NCI-H146 treated with DMSO at 0.1 percent for 48 hours (cell line): Measurements from ENCODE around the gene TRMT2A.

ENCODE experiments used
- DNase-seq: peaks from one replicate; lab custom pipeline; 2025; ENCODE audit not compliant: unreplicated experiment; lab: John Stamatoyannopoulos, UW

Gene TRMT2A

DNA sequence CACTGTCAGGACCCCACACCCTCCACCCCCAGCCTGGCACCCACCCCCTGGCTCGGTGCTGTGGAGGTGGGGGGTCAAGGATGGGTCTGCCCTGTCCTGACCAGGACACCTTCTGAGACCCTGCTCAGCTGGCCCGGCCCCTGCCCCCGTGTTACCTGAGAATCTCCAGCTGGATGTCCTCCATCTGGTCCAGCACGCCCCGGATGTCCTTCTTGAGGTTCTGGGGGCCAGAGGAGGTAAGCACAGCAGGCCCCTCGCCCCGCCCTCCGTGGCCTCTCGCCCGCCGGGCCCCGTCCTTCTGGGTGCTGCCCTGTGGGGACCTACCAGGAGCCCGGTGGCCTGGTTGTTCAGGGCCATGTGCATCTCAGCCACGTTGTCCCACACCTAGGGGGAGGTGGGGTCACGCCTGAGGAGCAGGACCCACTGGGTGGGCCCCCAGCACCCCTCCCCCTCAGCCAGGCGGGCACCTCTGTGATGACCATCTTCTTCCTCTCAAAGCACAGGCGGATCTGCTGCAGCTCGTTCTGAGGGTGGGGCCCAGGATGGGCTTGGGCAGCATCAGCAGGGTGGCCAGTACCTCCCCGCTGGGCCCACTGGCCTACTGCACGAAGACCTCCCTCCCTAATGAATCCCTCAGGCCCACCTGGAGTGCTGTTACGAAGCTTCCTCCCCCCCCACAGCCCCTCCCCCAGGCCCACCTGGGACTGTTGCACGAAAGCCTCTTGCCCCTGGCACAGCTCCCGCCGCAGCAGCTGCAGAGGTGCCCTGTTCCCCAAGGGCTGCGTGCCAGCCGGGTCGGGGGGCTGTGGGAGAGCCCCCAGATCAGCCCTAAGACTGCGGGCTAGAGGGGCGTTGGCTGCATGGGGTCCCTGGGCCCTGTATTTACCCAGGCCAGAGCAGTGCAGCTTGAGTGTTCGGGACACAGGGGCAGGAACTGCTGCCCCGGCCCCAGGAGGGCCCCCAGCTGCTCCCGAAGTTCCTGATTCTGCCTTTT, 32.5 kb upstream of the TRMT2A start:
- no peak for DNase-seq

- no peak for DNase-seq
Observed at GRCh38 chr22:20148414-20148813, 31.4 kb upstream of the TRMT2A start.

DNA sequence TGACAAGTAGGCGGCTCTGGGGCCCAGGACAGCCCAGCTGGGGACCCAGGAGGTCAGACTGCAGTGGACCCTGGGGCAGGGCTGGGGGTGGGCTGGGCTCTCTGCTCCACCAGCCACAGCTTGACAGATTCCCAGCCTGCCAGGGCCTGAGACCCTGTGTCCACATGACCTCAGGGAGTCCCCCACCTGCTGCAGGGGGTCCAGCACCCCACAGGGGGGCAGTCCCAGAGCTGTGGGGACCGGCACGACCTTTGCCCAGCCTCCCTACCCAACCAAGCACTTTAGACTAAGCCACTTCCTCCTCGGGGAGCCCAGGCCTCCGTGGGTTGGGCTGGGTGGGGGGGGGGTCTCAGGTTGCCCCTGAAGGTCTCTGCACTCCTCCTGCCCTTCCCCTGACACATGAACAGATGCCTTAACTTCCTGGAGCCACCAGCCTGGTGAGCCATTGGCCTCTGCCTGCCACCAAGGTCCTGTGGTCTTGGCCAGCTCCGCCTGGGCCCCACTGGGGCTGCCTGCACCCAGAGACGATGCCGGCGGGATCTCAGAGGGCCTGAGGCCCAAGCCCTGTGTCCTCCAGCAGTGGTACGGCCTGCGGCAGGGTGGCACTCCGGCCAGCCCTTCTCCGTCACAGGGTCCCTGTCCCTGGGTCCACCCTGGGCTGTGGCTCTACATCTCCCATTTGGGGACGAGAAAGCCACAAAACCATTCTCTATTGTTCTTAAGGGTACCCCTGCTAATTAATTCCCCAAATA, 30.4 kb upstream of the TRMT2A start:
- no peak for DNase-seq

GRCh38 chr22:20146777-20147176, 29.8 kb upstream of the TRMT2A start:
- DNase-seq: no peak

- DNase-seq: no peak
Observed at GRCh38 chr22:20145832-20146223, 28.8 kb upstream of the TRMT2A start.

- no peak for DNase-seq
Observed at GRCh38 chr22:20145206-20145831, 28.3 kb upstream of the TRMT2A start.

GRCh38 chr22:20143883-20144665, 27.0 kb upstream of the TRMT2A start:
- DNase-seq: no peak

GRCh38 chr22:20142711-20143621, 25.9 kb upstream of the TRMT2A start:
- DNase-seq: no peak

- DNase-seq: no peak
Observed at GRCh38 chr22:20141186-20142077, 24.4 kb upstream of the TRMT2A start.

DNA sequence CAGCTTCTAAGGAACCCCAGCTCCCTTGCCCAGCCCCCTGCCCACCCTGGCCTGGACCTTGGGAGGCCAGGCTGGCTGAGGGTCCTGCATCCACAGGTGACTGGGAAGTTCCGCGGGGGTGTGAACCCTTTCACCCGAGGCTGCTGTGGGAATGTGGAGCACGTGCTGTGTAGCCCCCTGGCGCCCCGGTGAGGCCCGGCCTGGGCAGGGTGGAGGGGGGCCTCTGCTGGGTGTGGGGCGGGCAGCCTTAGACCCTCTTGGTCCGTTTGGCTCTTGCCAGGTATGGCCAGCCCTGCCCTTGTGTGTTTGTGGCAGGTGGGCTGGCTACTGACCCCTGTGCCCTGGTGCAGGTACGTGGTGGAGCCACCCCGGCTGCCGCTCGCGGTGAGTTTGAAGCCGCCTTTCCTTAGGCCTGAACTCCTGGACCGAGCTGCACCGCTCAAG, 23.5 kb upstream of the TRMT2A start:
- DNase-seq: no peak

GRCh38 chr22:20140107-20140445, 23.1 kb upstream of the TRMT2A start:
- no peak for DNase-seq

- DNase-seq: no peak
Observed at GRCh38 chr22:20139391-20140106, 22.5 kb upstream of the TRMT2A start.

DNA sequence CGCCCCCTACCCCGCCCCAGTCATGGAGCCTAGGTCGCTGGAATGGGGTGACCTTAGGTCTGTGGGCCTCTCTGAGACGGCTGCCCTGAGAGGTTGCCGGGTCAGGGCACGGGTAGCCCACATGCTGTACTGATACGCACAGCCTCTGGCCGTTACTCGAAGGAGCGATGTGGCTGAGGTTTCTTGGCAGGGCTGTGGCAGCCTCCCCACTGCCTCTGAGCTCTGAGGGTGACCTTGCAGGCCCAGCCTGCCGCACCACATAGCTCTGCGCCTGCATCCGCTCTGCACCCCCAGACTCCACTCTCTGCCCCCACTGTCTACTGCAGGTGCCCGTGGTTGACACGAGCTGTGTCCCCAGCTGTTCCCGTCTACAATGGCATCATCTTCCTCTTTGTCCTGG, 21.8 kb upstream of the TRMT2A start:
- no peak for DNase-seq

- DNase-seq: no peak
Observed at GRCh38 chr22:20138417-20138738, 21.4 kb upstream of the TRMT2A start.

GRCh38 chr22:20137671-20138416, 20.8 kb upstream of the TRMT2A start:
- no peak for DNase-seq

DNA sequence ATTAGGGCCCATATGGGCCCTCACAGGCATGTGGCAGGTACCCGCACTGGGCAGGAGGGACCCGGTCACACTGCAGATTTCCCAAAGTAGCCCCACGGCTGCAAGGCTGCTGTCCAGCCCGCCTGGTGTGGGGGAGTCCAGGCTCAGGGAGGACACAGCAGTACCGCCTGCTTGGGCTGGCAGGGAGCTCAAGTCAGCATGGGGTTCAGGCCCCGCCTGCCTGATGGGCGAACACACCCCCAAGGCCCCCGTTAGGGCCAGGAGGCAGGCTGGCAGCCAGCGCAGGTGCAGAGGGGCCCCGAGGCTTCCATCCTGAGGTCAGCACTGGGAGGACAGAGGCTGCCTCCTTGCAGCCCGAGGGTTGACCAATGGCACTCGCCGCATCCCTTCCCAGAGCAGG, 20.1 kb upstream of the TRMT2A start:
- no peak for DNase-seq

GRCh38 chr22:20136603-20136873, 19.5 kb upstream of the TRMT2A start:
- DNase-seq: no peak
